Islet precursor cell (in vitro differentiated cells): Measurements from ENCODE around the gene PIP4P1.
"Not testable (repeated sequence)": the region's sequence is repeated elsewhere in the genome, so short reads cannot be mapped to it uniquely, and the experiment has no call there.

Source experiments
- DNase-seq: peaks from one replicate; pipeline ENCODE4 v3.0.0-alpha.2; 2018

Gene PIP4P1

GRCh38 chr14:20472536-20473169, 11.4 kb upstream of the PIP4P1 start:
- no peak for DNase-seq

GRCh38 chr14:20470603-20470901, 9.3 kb upstream of the PIP4P1 start:
- DNase-seq: peak; percentile 55

- DNase-seq: peak; percentile 79
Observed at GRCh38 chr14:20469890-20470602, 8.8 kb upstream of the PIP4P1 start.

- peak; percentile 96 for DNase-seq
Observed at GRCh38 chr14:20469242-20469889, 8.1 kb upstream of the PIP4P1 start, which contains the start of gene PNP. Gene PNP (plus strand): TSS chr14:20469406. CDS start chr14:20469525, 119 bp downstream.

GRCh38 chr14:20468764-20469241, 7.6 kb upstream of the PIP4P1 start:
- DNase-seq: no peak

GRCh38 chr14:20460458-20461224, 593 bp downstream of the PIP4P1 start:
- DNase-seq: peak; percentile 62

- no peak for DNase-seq
Observed at GRCh38 chr14:20458031-20458789, 3.0 kb downstream of the PIP4P1 start.

- no peak for DNase-seq
Observed at GRCh38 chr14:20456971-20457370, 4.3 kb downstream of the PIP4P1 start.

- no peak for DNase-seq
Observed at GRCh38 chr14:20455355-20456300, 5.6 kb downstream of the PIP4P1 start.

- DNase-seq: peak; percentile 99
Observed at GRCh38 chr14:20454516-20455354, 6.5 kb downstream of the PIP4P1 start, which contains the start of the genes APEX1 and OSGEP. Gene APEX1 (plus strand): TSS chr14:20455226. CDS start chr14:20455646, 420 bp downstream. Gene OSGEP (minus strand): TSS chr14:20454812. CDS start chr14:20454683, 129 bp downstream.

- not testable (repeated sequence) for DNase-seq
Observed at GRCh38 chr14:20452831-20453230, 8.4 kb downstream of the PIP4P1 start.

- no peak for DNase-seq
Observed at GRCh38 chr14:20446889-20447288, 14.3 kb downstream of the PIP4P1 start.

GRCh38 chr14:20443650-20444049, 17.6 kb downstream of the PIP4P1 start:
- DNase-seq: not testable (repeated sequence)

- no peak for DNase-seq
Observed at GRCh38 chr14:20441461-20441860, 19.8 kb downstream of the PIP4P1 start.

GRCh38 chr14:20440882-20441281, 20.4 kb downstream of the PIP4P1 start:
- DNase-seq: no peak

GRCh38 chr14:20440465-20440864, 20.8 kb downstream of the PIP4P1 start:
- no peak for DNase-seq

GRCh38 chr14:20438664-20439063, 22.6 kb downstream of the PIP4P1 start:
- no peak for DNase-seq

GRCh38 chr14:20436363-20436755, 24.9 kb downstream of the PIP4P1 start:
- no peak for DNase-seq

- no peak for DNase-seq
Observed at GRCh38 chr14:20435582-20436362, 25.5 kb downstream of the PIP4P1 start, which contains the start of gene KLHL33. Gene KLHL33 (minus strand): TSS chr14:20436166. CDS start chr14:20435811, 355 bp downstream.
